H9 (cell line): ENCODE data around the gene VPS16. TPM values are rescaled to one million over a fixed set of nuclear protein-coding genes. Genes with fewer than 3 reads are reported as not detected.

Source experiments
- DNase-seq: peaks from one replicate; pipeline ENCODE4 v3.0.0-alpha.2; 2017
- H2AFZ ChIP-seq: one replicate; pipeline ENCODE4 v1.6.1; 2013; ENCODE audit warnings: mild to moderate bottlenecking, low read length, control low read depth, moderate library complexity
- H2AK5ac ChIP-seq: 2 replicates; pipeline ENCODE4 v1.6.1; 2013; ENCODE audit warnings: low read length, control low read depth, mixed read lengths; ENCODE audit not compliant: insufficient read length
- H2BK120ac ChIP-seq: one replicate; pipeline ENCODE4 v1.6.1; 2013; ENCODE audit warnings: low read depth, mild to moderate bottlenecking, low read length, control low read depth, inconsistent platforms; ENCODE audit not compliant: poor library complexity, severe bottlenecking
- H2BK12ac ChIP-seq: 2 replicates; pipeline ENCODE4 v1.6.1; 2013; ENCODE audit warnings: low read length, control low read depth, mixed read lengths, low read depth; ENCODE audit not compliant: insufficient read length
- H2BK15ac ChIP-seq: 2 replicates; pipeline ENCODE4 v1.6.1; 2013; ENCODE audit warnings: low read depth, low read length, control low read depth
- H2BK20ac ChIP-seq: one replicate; pipeline ENCODE4 v1.6.1; 2013; ENCODE audit warnings: low read depth, mild to moderate bottlenecking, low read length, control low read depth, inconsistent platforms; ENCODE audit not compliant: poor library complexity, severe bottlenecking
- H2BK5ac ChIP-seq: 2 replicates; pipeline ENCODE4 v1.6.1; 2013; ENCODE audit warnings: low read length, control low read depth, mixed read lengths; ENCODE audit not compliant: insufficient read length
- H3K14ac ChIP-seq: 2 replicates; pipeline ENCODE4 v1.6.1; 2013; ENCODE audit warnings: low read length, control low read depth; ENCODE audit not compliant: insufficient read depth
- H3K18ac ChIP-seq: 2 replicates; pipeline ENCODE4 v1.6.1; 2013; ENCODE audit warnings: low read depth, mild to moderate bottlenecking, mixed read lengths, low read length, control low read depth; ENCODE audit not compliant: insufficient read length
- H3K23ac ChIP-seq: 2 replicates; pipeline ENCODE4 v1.6.1; 2013; ENCODE audit warnings: low read length, control low read depth, mixed read lengths, low read depth; ENCODE audit not compliant: insufficient read length
- H3K23me2 ChIP-seq: 2 replicates; pipeline ENCODE4 v1.6.1; 2013; ENCODE audit warnings: low read depth, mild to moderate bottlenecking, mixed read lengths, low read length, control low read depth; ENCODE audit not compliant: insufficient read length, poor library complexity, severe bottlenecking
- H3K27ac ChIP-seq: 2 replicates; pipeline ENCODE4 v1.5.1; 2013; ENCODE audit warnings: low read length, control low read depth, mixed read lengths, low read depth; ENCODE audit not compliant: insufficient read length
- H3K27me3 ChIP-seq: 2 replicates; pipeline ENCODE4 v1.6.1; 2013; ENCODE audit warnings: low read length, control low read depth, inconsistent platforms; ENCODE audit not compliant: insufficient read depth
- H3K4ac ChIP-seq: 2 replicates; pipeline ENCODE4 v1.6.1; 2013; ENCODE audit warnings: low read depth, mild to moderate bottlenecking, control low read depth, inconsistent platforms, low read length, moderate library complexity
- H3K4me1 ChIP-seq: 2 replicates; pipeline ENCODE4 v1.6.1; 2013; ENCODE audit warnings: low read length, control low read depth, inconsistent platforms; ENCODE audit not compliant: insufficient read depth
- H3K4me2 ChIP-seq: 2 replicates; pipeline ENCODE4 v1.6.1; 2013; ENCODE audit warnings: low read length, control low read depth, mixed read lengths; ENCODE audit not compliant: insufficient read length, insufficient read depth
- H3K56ac ChIP-seq: 2 replicates; pipeline ENCODE4 v1.6.1; 2013; ENCODE audit warnings: low read depth, mild to moderate bottlenecking, mixed read lengths, low read length, control low read depth; ENCODE audit not compliant: insufficient read length
- H3K79me1 ChIP-seq: 2 replicates; pipeline ENCODE4 v1.6.1; 2013; ENCODE audit warnings: low read depth, mild to moderate bottlenecking, moderate library complexity, low read length, control low read depth, inconsistent platforms; ENCODE audit not compliant: insufficient read depth, poor library complexity, severe bottlenecking
- H3K79me2 ChIP-seq: 2 replicates; pipeline ENCODE4 v1.6.1; 2013; ENCODE audit warnings: low read length, control low read depth, inconsistent platforms; ENCODE audit not compliant: insufficient read depth
- H3K9ac ChIP-seq: 2 replicates; pipeline ENCODE4 v1.6.1; 2013; ENCODE audit warnings: low read length, control low read depth, mixed read lengths; ENCODE audit not compliant: insufficient read length; ENCODE audit errors: extremely low read depth
- H3K9me3 ChIP-seq: one replicate; pipeline ENCODE4 v1.6.1; 2013; ENCODE audit warnings: low read depth, low read length, inconsistent platforms; ENCODE audit not compliant: control insufficient read depth
- H3T11ph ChIP-seq: one replicate; pipeline ENCODE4 v1.6.1; 2013; ENCODE audit warnings: mild to moderate bottlenecking, low read length, control low read depth, inconsistent platforms
- H4K20me1 ChIP-seq: one replicate; pipeline ENCODE4 v1.6.1; 2013; ENCODE audit not compliant: control insufficient read depth, insufficient read length, insufficient read depth
- H4K5ac ChIP-seq: 2 replicates; pipeline ENCODE4 v1.6.1; 2013; ENCODE audit warnings: low read depth, mild to moderate bottlenecking, mixed read lengths, low read length, control low read depth; ENCODE audit not compliant: insufficient read length
- H4K8ac ChIP-seq: replicated peaks from 2 replicates; pipeline ENCODE4 v1.6.1; 2013; ENCODE audit warnings: low read length, control low read depth, mixed read lengths, low read depth; ENCODE audit not compliant: insufficient read length
- H4K91ac ChIP-seq: 2 replicates; pipeline ENCODE4 v1.6.1; 2013; ENCODE audit warnings: low read depth, mild to moderate bottlenecking, moderate library complexity, mixed read lengths, low read length, control low read depth; ENCODE audit not compliant: insufficient read length
- H3K27ac Mint-ChIP-seq, 3 experiments: 2 replicates in 2 of 3; 3 replicates in 1 of 3; pipeline ENCODE4 v1.8.0; 2020 to 2021; ENCODE audit warnings: mixed read lengths in 3 of 3, mild to moderate bottlenecking in 1 of 3, moderate library complexity in 1 of 3
- H3K27me3 Mint-ChIP-seq: 2 replicates; pipeline ENCODE4 v1.8.0; 2021; ENCODE audit warnings: low read depth, mild to moderate bottlenecking, moderate library complexity, mixed read lengths
- H3K36me3 Mint-ChIP-seq, 3 experiments: 2 replicates in 2 of 3; 3 replicates in 1 of 3; pipeline ENCODE4 v1.8.0; 2020 to 2021; ENCODE audit warnings: low read depth in 3 of 3, mixed read lengths in 3 of 3; ENCODE audit not compliant: insufficient read depth in 1 of 3
- H3K4me1 Mint-ChIP-seq, 2 experiments: 2 replicates each; pipeline ENCODE4 v1.8.0; 2020; ENCODE audit warnings: mixed read lengths in 2 of 2
- H3K4me3 Mint-ChIP-seq, 2 experiments: 2 replicates in 1 of 2; 3 replicates in 1 of 2; pipeline ENCODE4 v1.8.0; 2020 to 2021; ENCODE audit warnings: mild to moderate bottlenecking in 2 of 2, mixed read lengths in 2 of 2, moderate library complexity in 1 of 2
- H3K9me3 Mint-ChIP-seq, 2 experiments: 2 replicates in 1 of 2; 3 replicates in 1 of 2; pipeline ENCODE4 v1.8.0; 2020; ENCODE audit warnings: mild to moderate bottlenecking in 2 of 2, mixed read lengths in 2 of 2, moderate library complexity in 1 of 2
- CTCF ChIP-seq: fragments of 200-600 bp; sonication (generic); conservative IDR thresholded peaks from 3 replicates; pipeline ENCODE4 v1.8.0; 2021; ENCODE audit warnings: antibody characterized with exemption, mild to moderate bottlenecking
- WGBS: extraction: QIAGEN DNeasy Blood & Tissue Kit; methylation state at CpG from one replicate; pipeline ENCODE4 v1.1.7; 2013; ENCODE audit warnings: missing lambda C conversion rate, low lambda C conversion rate, mixed read lengths; ENCODE audit not compliant: insufficient read length; ENCODE audit errors: extremely low coverage; 5-methylcytosine and 5-hydroxymethylcytosine counted together
- total RNA-seq: library from RNA; stranded (reverse); gene quantifications from 2 replicates; pipeline ENCODE4 v1.2.1, GENCODE V29; 2021

Gene VPS16
- total RNA-seq, 1 experiment from 2014 or later: 32.1 TPM

- no peak overlapping the region for H3K56ac ChIP-seq
- H3K4me1 Mint-ChIP-seq: peaks cover 20 to 29% of the 10 kb centered on the region in 2 experiments
- H3K14ac ChIP-seq: no peak overlapping the region
- no peaks in the 10 kb centered on the region for H3K79me1 ChIP-seq
- H3K27me3 ChIP-seq: peaks cover 42% of the 10 kb centered on the region
- H2AFZ ChIP-seq: no peak overlapping the region
- peaks cover 76% of the 10 kb centered on the region for H3K27me3 Mint-ChIP-seq
- no peak for TF ChIP-seq CTCF
- no peak overlapping the region for H3T11ph ChIP-seq
- H3K23me2 ChIP-seq: peaks cover 7% of the 10 kb centered on the region
- H2BK5ac ChIP-seq: no peak overlapping the region
- no peak overlapping the region for H2BK20ac ChIP-seq
- no peak overlapping the region for H3K23ac ChIP-seq
- DNase-seq: peak; percentile 36
- peaks cover 7% of the 10 kb centered on the region; the same call in 1 of the 2 replicates for H3K4me1 ChIP-seq
- H3K9me3 ChIP-seq: no peaks in the 10 kb centered on the region
- no peak overlapping the region for H2BK12ac ChIP-seq
- H3K27ac ChIP-seq: no peak overlapping the region
- H3K27ac Mint-ChIP-seq: no peak overlapping the region
- WGBS: no CpG with 5 or more reads among the region's 22 CpGs
- H3K18ac ChIP-seq: no peak overlapping the region
- H3K9ac ChIP-seq: no peak overlapping the region
- no peak overlapping the region for H4K5ac ChIP-seq
- H2BK15ac ChIP-seq: no peak overlapping the region
- H4K91ac ChIP-seq: no peak overlapping the region
- peak overlapping the region in 1 of 2 experiments; percentile 16; a peak in 1 of 5 replicates for H3K4me3 Mint-ChIP-seq
- no peak overlapping the region for H2BK120ac ChIP-seq
- H4K8ac ChIP-seq: no peak overlapping the region
- peak overlapping the region; percentile 63 for H3K4me2 ChIP-seq
- H2AK5ac ChIP-seq: no peak overlapping the region
- H4K20me1 ChIP-seq: no peaks in the 10 kb centered on the region
- H3K79me2 ChIP-seq: no peaks in the 10 kb centered on the region
- H3K9me3 Mint-ChIP-seq: peaks cover 3 to 5% of the 10 kb centered on the region in 2 experiments; a peak in 3 of 5 replicates
- no peak overlapping the region for H3K4ac ChIP-seq
- H3K36me3 Mint-ChIP-seq: no peaks in the 10 kb centered on the region; a peak in 1 of 7 replicates
These were observed 34.7 kb upstream of the VPS16 start for GRCh38 chr20:2805689-2806350.
